OCI-LY1 (cell line): ENCODE results near the gene PLA2G3.

ENCODE experiments used
- CTCF ChIP-seq: fragments of 200-600 bp; sonication (generic), shearing (Covaris generic); IDR thresholded peaks from 2 replicates; pipeline ENCODE4 v1.5.1; 2017; ENCODE audit warnings: mild to moderate bottlenecking, antibody characterized with exemption, low read length, moderate library complexity, mixed read lengths
- EZH2 ChIP-seq: fragments of 200-600 bp; sonication (generic), shearing (Covaris generic); IDR thresholded peaks from 2 replicates; pipeline ENCODE4 v1.8.0; 2017; ENCODE audit warnings: borderline replicate concordance, mixed run types, mild to moderate bottlenecking, antibody characterized with exemption, low read length, moderate library complexity, mixed read lengths

DNA sequence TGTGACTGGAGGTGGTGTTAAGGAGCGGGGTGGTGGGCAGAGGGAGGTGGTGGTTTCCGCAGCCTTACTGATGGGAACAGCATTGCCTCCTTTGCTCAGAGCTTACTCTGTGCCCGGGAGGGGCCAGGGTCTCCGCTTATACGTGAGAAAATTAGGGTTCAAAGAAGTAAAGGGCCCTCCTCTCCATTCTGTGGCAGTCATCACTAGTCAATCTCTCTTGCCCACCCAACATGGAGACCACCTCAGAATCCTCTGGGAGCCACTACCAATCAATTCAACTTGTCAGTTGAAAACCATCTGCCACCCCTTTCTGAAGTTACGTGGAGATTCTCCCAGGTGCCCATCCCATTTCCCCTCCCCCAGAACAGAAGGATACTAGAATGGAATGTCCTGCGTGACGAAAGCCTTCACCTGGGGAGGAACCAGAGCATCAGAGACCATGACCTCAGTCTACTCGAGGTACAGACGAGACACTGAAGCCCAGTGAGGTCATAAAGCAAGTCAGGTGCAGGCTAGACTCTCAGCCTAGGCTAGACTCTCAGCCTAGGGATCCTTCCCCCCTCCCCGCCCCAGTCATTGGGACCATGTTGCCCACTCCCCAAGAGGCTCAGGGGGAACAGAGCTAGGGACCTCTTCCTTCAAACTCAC, 34.9 kb downstream of the PLA2G3 start:
- TF ChIP-seq CTCF (no peak), EZH2 (no peak)
